NT2/D1 (cell line): ENCODE results near the gene ANAPC13.
A peak's percentile ranks its signal among the peaks of the same experiment; 100 is the strongest.

ENCODE experiments used
- DNase-seq: peaks from one replicate; pipeline ENCODE4 v3.0.0-alpha.2; 2011; ENCODE audit warnings: low read depth, low spot score
- H3K27me3 ChIP-seq: 2 replicates; pipeline ENCODE4 v1.6.0; 2011; ENCODE audit warnings: mild to moderate bottlenecking; ENCODE audit not compliant: insufficient read length, insufficient read depth
- H3K36me3 ChIP-seq: 2 replicates; pipeline ENCODE4 v1.6.1; 2011; ENCODE audit warnings: mild to moderate bottlenecking, low read length, mixed read lengths; ENCODE audit not compliant: insufficient read depth, insufficient read length
- H3K4me1 ChIP-seq: 2 replicates; pipeline ENCODE4 v1.5.1; 2011; ENCODE audit not compliant: insufficient read depth, insufficient read length
- H3K4me3 ChIP-seq: 2 replicates; pipeline ENCODE4 v1.5.1; 2011; ENCODE audit warnings: low read depth; ENCODE audit not compliant: insufficient read length
- H3K9ac ChIP-seq: 2 replicates; pipeline ENCODE4 v1.6.0; 2011; ENCODE audit warnings: low read depth; ENCODE audit not compliant: insufficient read length
- H3K9me3 ChIP-seq: 2 replicates; pipeline ENCODE4 v1.5.1; 2011; ENCODE audit warnings: mild to moderate bottlenecking, low read length; ENCODE audit not compliant: insufficient read depth
- SUZ12 ChIP-seq: IDR thresholded peaks from 2 replicates; pipeline ENCODE4 v1.6.1; 2011; ENCODE audit not compliant: insufficient read length, insufficient read depth; ENCODE audit errors: extremely low read depth
- YY1 ChIP-seq: IDR thresholded peaks from 2 replicates; pipeline ENCODE4 v1.6.1; 2011; ENCODE audit not compliant: insufficient read length, insufficient read depth
- ZNF274 ChIP-seq: IDR thresholded peaks from 2 replicates; pipeline ENCODE4 v1.6.1; 2011; ENCODE audit warnings: mild to moderate bottlenecking, low read depth, low read length

Gene ANAPC13

DNA sequence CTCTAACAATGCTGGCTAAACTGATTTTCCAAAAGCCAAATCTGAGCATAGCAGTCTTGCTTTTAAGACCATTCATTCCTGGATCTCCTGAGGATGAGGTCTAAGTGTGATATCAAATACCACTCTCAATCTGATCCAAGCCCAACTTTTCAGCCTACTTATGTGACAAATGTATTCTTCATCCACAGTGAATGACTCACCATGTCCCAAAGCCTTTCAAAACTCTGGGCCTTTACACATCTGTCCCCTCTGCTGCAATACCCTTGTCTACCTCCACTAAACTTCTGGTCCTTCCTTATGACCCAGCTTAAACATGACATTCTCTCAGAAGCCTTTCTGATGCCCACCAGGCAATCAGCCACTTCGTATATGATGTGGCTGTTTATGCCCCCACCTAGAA, 4.6 kb downstream of the ANAPC13 start:
- H3K27me3 ChIP-seq: no peaks in the 10 kb centered on the region
- TF ChIP-seq YY1 (no peak), SUZ12 (no peak), ZNF274 (no peak)
- peaks cover 5% of the 10 kb centered on the region for H3K4me1 ChIP-seq
- no peak overlapping the region for H3K9ac ChIP-seq
- peaks cover 70% of the 10 kb centered on the region for H3K36me3 ChIP-seq
- no peaks in the 10 kb centered on the region for H3K9me3 ChIP-seq
- H3K4me3 ChIP-seq: no peak overlapping the region
- DNase-seq: no peak

DNA sequence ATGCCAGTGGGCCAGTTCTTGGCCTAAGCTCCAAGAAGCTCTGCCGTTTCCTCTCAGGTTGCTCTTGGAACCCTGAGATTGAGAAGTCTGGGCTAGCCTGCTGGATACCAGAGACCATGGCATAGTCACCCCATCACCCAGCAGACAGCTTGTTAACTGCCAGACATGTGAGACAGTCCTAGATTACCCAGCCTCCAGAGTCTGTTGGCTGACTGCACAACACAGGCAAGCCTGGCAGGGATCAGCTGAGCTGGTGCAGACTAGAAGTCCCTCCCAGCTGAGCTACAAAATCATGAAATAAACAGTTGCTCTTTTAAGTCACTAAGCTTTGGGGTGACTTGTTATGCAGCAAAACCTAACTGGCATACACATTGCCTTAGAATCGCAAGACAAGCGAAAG, 5.2 kb downstream of the ANAPC13 start:
- no peak for TF ChIP-seq SUZ12
- no peak for TF ChIP-seq YY1
- TF ChIP-seq ZNF274: no peak
- no peak overlapping the region for H3K9ac ChIP-seq
- H3K9me3 ChIP-seq: no peaks in the 10 kb centered on the region
- no peaks in the 10 kb centered on the region for H3K27me3 ChIP-seq
- H3K36me3 ChIP-seq: peaks cover 76% of the 10 kb centered on the region
- H3K4me1 ChIP-seq: peaks cover 5% of the 10 kb centered on the region
- DNase-seq: no peak
- no peak overlapping the region for H3K4me3 ChIP-seq

DNA sequence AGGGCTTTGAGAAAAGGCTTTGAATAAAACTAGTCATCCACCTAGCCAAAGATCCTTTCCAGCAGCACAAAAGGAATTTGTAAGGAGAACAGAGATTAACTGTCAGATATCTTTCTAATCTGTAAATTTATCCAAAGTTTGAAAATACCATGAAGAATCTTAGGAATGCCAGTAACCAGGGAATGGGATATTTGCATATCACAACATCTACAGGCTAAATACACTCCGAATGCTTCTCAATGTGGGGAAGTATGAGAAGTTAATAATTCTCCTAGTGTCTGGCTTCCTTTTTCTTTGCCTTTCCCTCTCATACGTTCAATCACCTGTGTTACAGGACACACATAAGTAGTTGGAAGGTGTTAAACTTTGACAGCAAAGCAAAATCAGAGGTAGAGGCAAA, 7.8 kb downstream of the ANAPC13 start:
- H3K4me3 ChIP-seq: no peak overlapping the region
- no peak for TF ChIP-seq SUZ12
- no peak for TF ChIP-seq ZNF274
- no peak for TF ChIP-seq YY1
- no peaks in the 10 kb centered on the region for H3K27me3 ChIP-seq
- peaks cover 2% of the 10 kb centered on the region for H3K4me1 ChIP-seq
- peaks cover 72% of the 10 kb centered on the region for H3K36me3 ChIP-seq
- H3K9me3 ChIP-seq: no peaks in the 10 kb centered on the region
- no peak for DNase-seq
- H3K9ac ChIP-seq: no peak overlapping the region

DNA sequence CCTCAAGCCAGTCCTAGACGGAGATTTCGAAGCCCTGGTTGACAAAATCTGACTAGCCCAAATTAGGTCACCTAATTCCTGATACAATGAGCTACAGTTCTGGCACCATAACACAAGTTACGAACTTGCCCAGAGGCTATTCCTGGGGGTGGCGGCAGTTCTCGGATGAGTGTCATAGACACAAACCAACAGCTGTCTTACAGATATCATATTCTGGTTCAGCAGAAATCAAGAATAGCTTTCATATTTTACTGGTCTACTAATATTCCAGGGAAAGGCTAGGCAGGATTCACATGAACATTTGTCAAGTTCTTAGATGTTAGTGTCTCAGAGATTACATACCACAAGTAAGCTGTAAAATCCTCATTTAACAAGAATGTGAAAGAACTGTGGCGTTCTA, 8.8 kb downstream of the ANAPC13 start:
- TF ChIP-seq ZNF274: no peak
- no peak for TF ChIP-seq YY1
- TF ChIP-seq SUZ12: no peak
- no peak overlapping the region for H3K4me3 ChIP-seq
- H3K9ac ChIP-seq: no peak overlapping the region
- peaks cover 2% of the 10 kb centered on the region for H3K4me1 ChIP-seq
- H3K36me3 ChIP-seq: peaks cover 63% of the 10 kb centered on the region
- no peaks in the 10 kb centered on the region for H3K27me3 ChIP-seq
- no peak for DNase-seq
- H3K9me3 ChIP-seq: no peaks in the 10 kb centered on the region

GRCh38 chr3:134476306-134476705, 9.5 kb downstream of the ANAPC13 start:
- DNase-seq: no peak
- no peak overlapping the region for H3K9ac ChIP-seq
- TF ChIP-seq YY1 (no peak), SUZ12 (no peak)
- H3K4me3 ChIP-seq: no peak overlapping the region
- no peaks in the 10 kb centered on the region for H3K9me3 ChIP-seq
- H3K27me3 ChIP-seq: no peaks in the 10 kb centered on the region
- peaks cover 2% of the 10 kb centered on the region for H3K4me1 ChIP-seq
- peaks cover 56% of the 10 kb centered on the region for H3K36me3 ChIP-seq

DNA sequence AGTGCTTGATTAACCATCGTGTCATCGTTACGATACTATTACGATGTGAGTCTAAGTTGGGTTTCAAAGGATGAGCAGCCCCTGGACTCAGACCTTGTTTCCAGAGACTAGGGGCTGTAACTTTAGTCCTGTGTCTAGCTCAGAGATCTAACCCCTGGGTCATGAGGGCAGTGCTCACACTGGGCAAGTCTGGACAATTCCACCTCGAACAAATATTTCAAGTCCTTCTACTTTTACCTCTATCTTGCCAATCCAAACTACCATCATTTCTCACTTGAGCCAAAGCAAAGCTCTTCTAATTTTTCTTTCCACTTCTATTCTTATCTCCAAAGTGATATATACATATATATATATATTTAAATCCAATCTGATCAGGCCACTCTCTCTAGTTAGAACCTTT, 10.8 kb downstream of the ANAPC13 start:
- no peak for DNase-seq
- Histone ChIP-seq H3K27me3 (no peaks in the 10 kb centered on the region), H3K36me3 (peaks cover 42% of the 10 kb centered on the region), H3K4me1 (peaks cover 2% of the 10 kb centered on the region), H3K9me3 (no peaks in the 10 kb centered on the region), H3K9ac (no peak overlapping the region), H3K4me3 (no peak overlapping the region)
- TF ChIP-seq SUZ12: no peak
- no peak for TF ChIP-seq YY1
- no peak for TF ChIP-seq ZNF274

- H3K4me1 ChIP-seq: peaks cover 2% of the 10 kb centered on the region
- no peaks in the 10 kb centered on the region for H3K27me3 ChIP-seq
- TF ChIP-seq ZNF274 (no peak), YY1 (no peak), SUZ12 (no peak)
- no peak overlapping the region for H3K4me3 ChIP-seq
- DNase-seq: peak; percentile 70
- H3K36me3 ChIP-seq: peaks cover 36% of the 10 kb centered on the region
- no peak overlapping the region for H3K9ac ChIP-seq
- no peaks in the 10 kb centered on the region for H3K9me3 ChIP-seq
Measured at GRCh38 chr3:134473868-134474546, 11.8 kb downstream of the ANAPC13 start.

- DNase-seq: no peak
- Histone ChIP-seq H3K36me3 (peaks cover 24% of the 10 kb centered on the region), H3K4me1 (no peaks in the 10 kb centered on the region), H3K4me3 (no peak overlapping the region), H3K9me3 (no peaks in the 10 kb centered on the region), H3K9ac (no peak overlapping the region), H3K27me3 (no peaks in the 10 kb centered on the region)
- TF ChIP-seq ZNF274 (no peak), SUZ12 (no peak), YY1 (no peak)
Measured at GRCh38 chr3:134472831-134473230, 13.0 kb downstream of the ANAPC13 start.
